Rectal smooth muscle tissue (tissue), 1 donor: ENCODE results near the gene EGFL8.
A peak's percentile ranks its signal among the peaks of the same experiment; 100 is the strongest.
"Not testable (repeated sequence)": the region's sequence is repeated elsewhere in the genome, so short reads cannot be mapped to it uniquely, and the experiment has no call there.

Experiments used
- H3K27ac ChIP-seq: one replicate; pipeline ENCODE4 v1.7.0; 2013; ENCODE audit warnings: low read depth, low read length, inconsistent platforms
- H3K27me3 ChIP-seq: one replicate; pipeline ENCODE4 v1.7.0; 2013; ENCODE audit warnings: low read length; ENCODE audit not compliant: control insufficient read depth, insufficient read depth
- H3K36me3 ChIP-seq: one replicate; pipeline ENCODE4 v1.7.0; 2013; ENCODE audit warnings: low read length; ENCODE audit not compliant: control insufficient read depth, insufficient read depth
- H3K4me1 ChIP-seq: one replicate; pipeline ENCODE4 v1.7.0; 2013; ENCODE audit warnings: low read length; ENCODE audit not compliant: control insufficient read depth, insufficient read depth
- H3K4me3 ChIP-seq: one replicate; pipeline ENCODE4 v1.7.0; 2013; ENCODE audit warnings: low read length
- H3K9ac ChIP-seq: one replicate; pipeline ENCODE4 v1.7.0; 2013; ENCODE audit warnings: low read length

EGFL8 gene

DNA sequence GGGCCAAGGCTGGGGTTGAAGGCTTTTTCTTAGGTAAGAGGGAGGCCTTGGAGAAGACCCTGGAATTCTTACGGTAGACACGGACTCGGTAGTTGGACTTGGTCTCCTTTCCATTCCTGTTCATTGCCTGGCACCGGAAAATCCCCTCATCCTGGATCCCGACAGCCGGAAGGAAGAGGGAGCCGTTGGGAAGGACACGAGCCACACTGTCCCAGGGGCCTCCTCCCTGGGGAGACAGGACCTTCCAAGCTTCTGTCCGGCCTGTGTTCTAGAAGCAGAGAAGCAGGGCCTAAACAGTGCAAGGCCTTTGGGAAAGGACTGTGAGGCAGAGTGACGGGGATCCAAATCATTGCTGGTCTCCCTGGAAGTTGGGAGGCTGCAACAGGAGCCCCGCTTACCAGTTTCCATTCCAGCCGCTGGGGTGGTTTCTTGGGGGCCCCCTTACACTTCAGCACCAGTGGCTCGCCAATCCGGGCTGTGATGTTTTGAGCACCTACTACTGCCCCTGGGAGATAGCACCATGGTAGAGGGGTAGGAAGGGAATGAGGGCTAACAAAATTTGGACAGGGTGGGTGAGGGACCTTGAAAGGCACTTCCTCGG is 19.2 kb downstream of the EGFL8 start:
- Histone ChIP-seq H3K27ac (no peak overlapping the region), H3K36me3 (peaks cover 21% of the 10 kb centered on the region), H3K27me3 (no peaks in the 10 kb centered on the region), H3K4me1 (peaks cover 17% of the 10 kb centered on the region), H3K4me3 (no peak overlapping the region), H3K9ac (no peak overlapping the region)

DNA sequence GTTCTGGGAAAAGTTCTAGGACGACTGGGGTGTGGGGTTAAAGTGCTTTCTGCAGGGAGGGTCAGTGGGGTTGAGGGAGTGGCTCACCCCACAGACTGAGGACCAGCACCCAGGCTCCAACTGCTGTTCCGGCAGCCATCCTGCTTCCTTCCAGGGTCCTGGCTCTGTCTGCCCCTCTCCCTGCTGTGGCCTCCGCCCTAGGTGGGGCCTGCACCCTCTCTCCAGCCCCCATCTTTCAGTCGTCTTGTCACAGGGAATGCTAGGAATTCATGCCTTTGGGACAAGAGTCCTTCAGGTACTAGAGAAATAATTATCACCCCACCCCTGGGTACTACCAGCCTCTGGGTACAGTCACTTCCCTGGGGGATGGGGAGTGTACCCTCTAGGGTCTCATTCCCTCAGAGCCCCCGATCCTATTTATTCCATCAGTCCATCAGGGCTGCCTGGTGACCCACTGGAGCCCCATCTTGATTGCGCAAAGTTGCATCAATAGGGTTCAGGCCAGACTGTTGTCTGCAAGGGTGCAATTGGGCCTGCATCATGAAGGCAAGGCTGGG is 19.8 kb downstream of the EGFL8 start, which contains the start of gene AGER:
Gene AGER, minus strand, starts transcription at position 170 of the 557 bp plus-strand sequence. Its CDS starts 31 bp downstream, at position 139.
- H3K9ac ChIP-seq: no peak within 1 kb of the TSS
- peaks cover 21% of the 10 kb centered on the region for H3K36me3 ChIP-seq
- H3K4me3 ChIP-seq: no peak within 1 kb of the TSS
- peak within 1 kb of the TSS; percentile 37 for H3K27ac ChIP-seq
- H3K4me1 ChIP-seq: peaks cover 12% of the 10 kb centered on the region
- H3K27me3 ChIP-seq: no peaks in the 10 kb centered on the region

DNA sequence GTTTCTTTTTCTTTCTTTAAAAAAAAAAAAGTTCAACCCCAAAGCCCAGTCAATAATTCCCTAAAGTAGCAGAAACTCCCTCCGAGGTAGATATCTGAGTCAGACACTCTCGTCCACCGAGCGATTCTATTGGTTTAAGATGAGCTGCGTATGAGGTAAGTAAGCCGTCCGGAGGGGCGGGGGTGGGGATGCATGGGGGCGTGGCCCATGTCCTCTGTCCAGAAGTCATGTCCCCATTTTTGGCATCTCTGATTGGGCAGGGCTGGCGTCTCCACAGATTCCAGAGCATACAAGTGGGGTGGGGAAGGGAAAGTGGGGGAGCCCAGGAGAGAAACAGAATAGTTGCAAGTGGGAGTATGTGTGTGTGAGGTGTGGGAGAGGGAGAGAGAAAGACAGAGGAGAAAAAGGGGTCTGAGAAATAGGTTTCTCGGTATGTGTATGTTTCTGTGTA is 21.3 kb downstream of the EGFL8 start:
- H3K27me3 ChIP-seq, H3K4me3 ChIP-seq, H3K4me1 ChIP-seq, H3K9ac ChIP-seq: not testable (repeated sequence)
- Histone ChIP-seq H3K36me3 (peaks cover 17% of the 10 kb centered on the region), H3K27ac (peak overlapping the region; percentile 76)

DNA sequence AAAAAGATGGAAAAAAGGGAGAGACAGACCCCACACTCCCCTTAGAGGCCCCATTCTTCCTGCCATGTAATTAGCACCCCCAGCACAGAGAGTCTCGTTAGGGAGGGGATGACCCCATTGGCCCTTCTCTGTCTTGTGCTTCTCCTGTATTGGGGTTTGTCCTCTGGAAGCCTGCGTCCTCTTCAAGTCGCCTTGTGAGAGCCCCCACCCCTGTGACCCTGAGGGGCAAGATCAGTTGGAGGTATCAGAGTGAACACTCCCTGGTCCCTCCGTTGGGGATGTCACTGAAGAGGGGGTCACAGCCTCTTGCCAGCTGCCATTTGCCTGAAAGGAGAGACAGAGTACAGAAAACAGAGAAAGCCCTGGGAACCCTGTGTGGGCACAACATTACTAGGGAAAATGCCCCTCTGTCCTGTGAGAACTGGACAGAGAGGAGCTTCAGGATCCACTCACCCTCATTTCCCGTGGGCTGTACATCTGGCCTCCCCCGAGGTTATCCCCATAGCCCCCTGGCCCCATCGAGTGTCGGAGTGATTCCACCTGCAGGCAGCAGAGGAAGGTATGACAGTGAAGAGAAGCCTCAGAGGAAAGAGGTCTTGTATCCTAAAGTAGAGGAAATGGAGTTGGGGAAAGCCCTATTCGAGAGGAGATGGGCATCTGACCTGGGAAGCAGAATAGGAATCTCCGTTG is 21.9 kb downstream of the EGFL8 start:
- peaks cover 14% of the 10 kb centered on the region for H3K4me1 ChIP-seq
- H3K36me3 ChIP-seq: peaks cover 12% of the 10 kb centered on the region
- not testable (repeated sequence) for H3K4me3 ChIP-seq, H3K9ac ChIP-seq, H3K27me3 ChIP-seq
- H3K27ac ChIP-seq: peak overlapping the region; percentile 76

DNA sequence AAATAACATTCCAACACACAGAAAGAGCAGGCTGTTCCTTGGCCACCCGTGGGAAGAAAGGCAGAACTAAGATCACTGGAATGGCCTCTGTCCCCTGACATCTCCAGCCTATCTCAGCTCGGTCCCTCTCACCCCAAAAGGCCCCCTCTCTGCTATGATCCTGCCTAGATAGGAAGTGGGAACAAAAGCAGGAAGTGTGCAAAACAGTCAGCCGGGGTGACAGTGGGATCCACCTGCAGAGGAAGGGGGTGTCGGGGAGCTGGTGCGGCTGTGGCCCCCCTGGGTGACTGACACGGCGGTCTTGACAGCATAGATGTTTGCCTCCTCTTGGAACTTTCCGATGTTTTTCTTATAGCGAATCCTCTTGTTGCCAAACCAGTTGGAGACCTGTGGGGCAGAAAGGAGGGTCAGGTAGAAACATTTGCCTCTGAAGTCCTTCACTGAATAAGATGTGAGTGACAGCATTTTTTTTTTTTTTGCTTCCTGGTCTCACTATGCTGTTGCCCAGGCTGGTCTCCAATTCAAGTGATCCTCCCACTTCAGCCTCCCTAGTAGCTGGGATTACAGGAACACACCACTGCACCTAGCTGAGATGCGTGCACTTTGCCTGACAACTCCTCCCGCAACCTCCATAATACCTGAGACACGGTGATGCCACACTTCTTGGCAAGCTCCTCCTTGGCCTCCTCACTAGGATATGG is 22.8 kb downstream of the EGFL8 start:
- H3K27ac ChIP-seq: peak overlapping the region; percentile 76
- no peak overlapping the region for H3K9ac ChIP-seq
- peaks cover 11% of the 10 kb centered on the region for H3K36me3 ChIP-seq
- no peaks in the 10 kb centered on the region for H3K27me3 ChIP-seq
- peak overlapping the region; percentile 16 for H3K4me3 ChIP-seq
- H3K4me1 ChIP-seq: peaks cover 14% of the 10 kb centered on the region

DNA sequence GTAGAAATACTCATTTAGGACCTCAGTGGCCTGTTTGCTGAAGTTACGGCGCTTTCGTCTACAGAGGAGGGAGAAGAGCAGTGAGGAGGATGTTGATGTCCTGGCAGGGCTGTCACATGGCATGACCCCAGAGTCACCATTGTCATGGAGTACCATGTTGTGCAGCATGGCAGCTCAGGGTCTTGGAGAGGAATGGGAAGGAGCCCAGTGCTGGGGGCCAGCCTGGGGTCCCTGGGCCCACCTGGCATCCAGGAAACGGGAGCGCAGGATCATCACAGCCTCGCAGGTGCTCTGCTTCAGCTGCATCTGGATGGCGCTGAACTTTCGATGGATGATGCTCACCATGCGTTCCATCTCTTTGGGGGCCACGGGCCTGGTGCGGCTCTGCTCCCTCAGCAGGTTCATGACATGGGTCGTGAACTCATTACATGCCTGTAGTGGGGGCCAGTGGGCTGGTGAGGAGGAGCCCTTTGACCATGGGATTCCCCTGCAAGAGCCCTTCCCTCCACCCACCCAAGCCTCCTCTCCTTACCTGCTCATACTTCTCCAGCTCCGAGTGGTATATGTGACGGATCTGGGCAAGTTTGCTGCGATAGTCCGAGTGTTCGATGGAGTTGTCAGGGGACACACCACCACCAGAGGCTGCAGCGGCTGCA is 23.5 kb downstream of the EGFL8 start:
- not testable (repeated sequence) for H3K9ac ChIP-seq, H3K27ac ChIP-seq, H3K27me3 ChIP-seq
- Histone ChIP-seq H3K4me3 (peak overlapping the region; percentile 71), H3K4me1 (peaks cover 14% of the 10 kb centered on the region), H3K36me3 (peaks cover 10% of the 10 kb centered on the region)

DNA sequence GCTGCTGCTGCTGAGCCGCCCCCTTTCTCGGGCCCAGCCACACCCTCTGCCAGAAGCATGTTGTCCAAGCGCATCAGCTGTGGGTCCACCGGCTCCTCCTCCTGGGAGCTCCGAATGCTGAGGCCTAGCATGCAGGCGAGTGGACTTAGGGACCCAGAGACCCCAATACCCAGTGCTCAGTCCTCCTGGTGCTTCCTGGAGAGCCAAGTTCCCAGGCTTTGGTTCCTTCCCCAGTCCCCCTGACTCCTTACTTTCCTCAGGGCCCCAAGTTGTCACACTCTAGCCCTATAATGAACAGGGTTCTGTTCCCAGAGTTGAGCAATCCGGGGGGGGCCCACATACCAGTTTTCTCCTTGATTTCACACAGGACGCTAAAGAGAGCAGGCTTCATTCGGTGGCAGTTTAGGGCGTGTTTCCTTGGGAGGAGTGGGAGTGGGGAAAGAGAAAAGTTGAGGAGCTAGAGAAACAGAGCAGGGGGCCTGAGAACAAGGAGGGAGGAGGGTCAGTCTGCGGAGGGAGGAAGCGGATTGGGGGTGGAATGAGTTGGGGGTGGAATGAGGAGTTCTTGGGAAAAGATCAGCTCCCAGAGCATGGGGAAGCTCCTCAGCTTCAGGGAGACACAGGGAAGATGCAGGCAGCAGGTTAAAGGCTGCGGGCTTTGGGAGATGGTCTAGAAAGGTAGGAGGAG is 24.1 kb downstream of the EGFL8 start:
- Histone ChIP-seq H3K4me3 (peak overlapping the region; percentile 71), H3K27me3 (no peaks in the 10 kb centered on the region), H3K27ac (peak overlapping the region; percentile 92), H3K9ac (peak overlapping the region; percentile 25), H3K36me3 (peaks cover 3% of the 10 kb centered on the region), H3K4me1 (peaks cover 14% of the 10 kb centered on the region)

DNA sequence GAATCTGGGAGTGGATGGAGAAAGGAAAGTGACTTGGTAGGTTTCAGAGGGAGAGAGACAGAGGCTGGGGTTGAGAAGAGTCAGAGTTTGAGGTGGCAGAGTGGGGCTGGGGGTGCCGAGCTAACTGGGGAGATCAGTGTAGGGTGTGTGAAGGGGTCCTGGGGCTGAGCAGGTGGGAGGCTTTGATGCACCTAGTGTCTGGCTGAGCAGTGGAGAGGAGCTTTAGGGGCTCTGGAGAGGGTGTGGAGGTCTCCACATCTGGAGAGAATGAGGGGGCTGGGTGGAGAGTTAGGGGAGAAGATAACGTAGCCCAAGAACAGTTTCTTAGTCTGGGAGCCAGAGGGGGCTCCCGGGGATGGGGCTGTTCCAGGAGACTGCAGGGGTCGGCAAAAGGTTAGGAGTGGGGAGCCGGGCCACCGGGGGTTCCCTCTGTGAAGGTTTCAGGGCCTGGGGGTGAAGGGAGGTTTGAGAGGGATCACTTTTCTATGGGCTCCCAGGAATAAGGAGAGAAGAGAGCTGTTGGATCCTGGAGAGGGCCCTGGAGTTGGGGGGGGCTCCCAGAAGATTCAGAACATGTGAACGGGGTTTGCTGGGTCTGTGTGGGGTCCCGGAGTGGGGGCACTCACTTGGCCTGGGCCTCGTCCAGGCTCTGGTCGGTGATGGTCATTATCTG is 24.8 kb downstream of the EGFL8 start:
- peaks cover 3% of the 10 kb centered on the region for H3K36me3 ChIP-seq
- peak overlapping the region; percentile 71 for H3K4me3 ChIP-seq
- peak overlapping the region; percentile 92 for H3K27ac ChIP-seq
- H3K9ac ChIP-seq: peak overlapping the region; percentile 6
- H3K4me1 ChIP-seq: peaks cover 14% of the 10 kb centered on the region
- no peaks in the 10 kb centered on the region for H3K27me3 ChIP-seq

DNA sequence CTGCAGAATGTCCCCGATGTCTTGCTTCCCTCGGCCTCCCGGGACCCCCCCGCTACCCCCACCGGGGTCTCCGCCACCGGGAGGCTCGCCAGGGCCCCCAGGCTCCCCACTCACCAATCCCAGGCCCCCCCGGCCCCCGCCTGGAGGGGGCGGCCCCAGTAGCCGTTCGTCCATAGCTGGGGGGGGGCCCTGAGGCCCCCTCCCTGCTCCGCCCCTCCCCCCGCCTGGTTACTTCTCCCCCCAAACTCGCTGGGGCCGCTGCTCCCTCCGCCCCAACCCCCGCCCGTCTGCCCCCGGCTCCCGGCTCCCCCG is 25.3 kb downstream of the EGFL8 start:
- H3K9ac ChIP-seq: peak overlapping the region; percentile 6
- H3K27me3 ChIP-seq: no peaks in the 10 kb centered on the region
- peaks cover 3% of the 10 kb centered on the region for H3K36me3 ChIP-seq
- H3K4me3 ChIP-seq: peak overlapping the region; percentile 71
- peaks cover 15% of the 10 kb centered on the region for H3K4me1 ChIP-seq
- peak overlapping the region; percentile 92 for H3K27ac ChIP-seq

DNA sequence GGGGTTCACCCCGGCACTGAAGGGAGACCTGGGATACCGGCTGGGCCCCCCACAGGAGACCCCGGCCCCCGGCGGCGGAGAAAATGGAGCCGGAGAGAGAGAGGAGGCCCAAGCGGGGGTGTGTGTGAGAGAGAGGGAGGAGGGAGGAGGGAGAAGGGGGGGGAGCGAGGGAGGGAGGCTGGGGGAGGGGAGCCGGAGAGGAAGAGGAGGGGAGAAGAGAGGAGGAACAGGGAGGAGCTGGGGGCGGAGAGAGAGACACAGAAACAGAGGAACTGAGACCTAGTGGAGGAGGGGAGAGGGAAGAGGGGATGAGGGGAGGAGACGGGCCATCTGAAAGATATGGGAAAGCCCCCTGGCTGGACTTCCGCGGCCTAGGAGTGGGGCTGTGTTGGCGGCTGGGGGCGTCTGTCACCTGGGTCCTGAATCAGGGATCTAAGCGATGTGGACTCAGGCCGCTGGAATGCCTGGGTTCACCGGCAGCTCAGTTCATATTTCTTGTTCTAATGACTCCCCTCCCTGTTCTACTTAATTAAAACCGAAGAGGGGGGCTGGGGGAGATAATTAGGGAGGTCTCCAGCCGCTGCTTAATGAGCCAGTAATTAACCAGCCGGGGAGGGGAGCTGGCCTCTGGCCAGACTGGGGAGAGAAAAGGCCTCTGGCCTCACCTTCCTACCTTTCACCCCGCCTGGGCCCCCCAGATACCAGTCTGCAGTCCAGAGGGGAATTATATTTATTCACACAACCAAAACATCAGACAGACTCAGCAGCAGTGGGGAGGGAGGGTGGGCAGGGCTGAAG is 25.9 kb downstream of the EGFL8 start, which contains the start of gene PBX2:
Gene PBX2, minus strand, starts transcription at position 149 of the 798 bp plus-strand sequence. CDS start 287 bp downstream, outside the sequence.
- Histone ChIP-seq H3K4me1 (peaks cover 20% of the 10 kb centered on the region), H3K4me3 (peak within 1 kb of the TSS; percentile 82), H3K36me3 (peaks cover 3% of the 10 kb centered on the region)

More for the DNA sequence above, 25.9 kb downstream of the EGFL8 start, which contains the start of gene PBX2:
- no peaks in the 10 kb centered on the region for H3K27me3 ChIP-seq
- H3K27ac ChIP-seq: peak within 1 kb of the TSS; percentile 92
- H3K9ac ChIP-seq: peak within 1 kb of the TSS; percentile 70
